Urothelium cell line (cell line): ENCODE measurements around the gene MYOCD.
A peak's percentile ranks its signal among the peaks of the same experiment; 100 is the strongest.
"Not testable (repeated sequence)": the region's sequence is repeated elsewhere in the genome, so short reads cannot be mapped to it uniquely, and the experiment has no call there.

Experiments
- DNase-seq: peaks from one replicate; pipeline ENCODE4 v3.0.0; 2011; ENCODE audit warnings: low spot score, mixed read lengths
- FAIRE-seq: peaks from 2 replicates; lab custom pipeline; 2011; peaks lifted over from hg19 to GRCh38; lab: Jason Lieb, UNC

The MYOCD gene

DNA sequence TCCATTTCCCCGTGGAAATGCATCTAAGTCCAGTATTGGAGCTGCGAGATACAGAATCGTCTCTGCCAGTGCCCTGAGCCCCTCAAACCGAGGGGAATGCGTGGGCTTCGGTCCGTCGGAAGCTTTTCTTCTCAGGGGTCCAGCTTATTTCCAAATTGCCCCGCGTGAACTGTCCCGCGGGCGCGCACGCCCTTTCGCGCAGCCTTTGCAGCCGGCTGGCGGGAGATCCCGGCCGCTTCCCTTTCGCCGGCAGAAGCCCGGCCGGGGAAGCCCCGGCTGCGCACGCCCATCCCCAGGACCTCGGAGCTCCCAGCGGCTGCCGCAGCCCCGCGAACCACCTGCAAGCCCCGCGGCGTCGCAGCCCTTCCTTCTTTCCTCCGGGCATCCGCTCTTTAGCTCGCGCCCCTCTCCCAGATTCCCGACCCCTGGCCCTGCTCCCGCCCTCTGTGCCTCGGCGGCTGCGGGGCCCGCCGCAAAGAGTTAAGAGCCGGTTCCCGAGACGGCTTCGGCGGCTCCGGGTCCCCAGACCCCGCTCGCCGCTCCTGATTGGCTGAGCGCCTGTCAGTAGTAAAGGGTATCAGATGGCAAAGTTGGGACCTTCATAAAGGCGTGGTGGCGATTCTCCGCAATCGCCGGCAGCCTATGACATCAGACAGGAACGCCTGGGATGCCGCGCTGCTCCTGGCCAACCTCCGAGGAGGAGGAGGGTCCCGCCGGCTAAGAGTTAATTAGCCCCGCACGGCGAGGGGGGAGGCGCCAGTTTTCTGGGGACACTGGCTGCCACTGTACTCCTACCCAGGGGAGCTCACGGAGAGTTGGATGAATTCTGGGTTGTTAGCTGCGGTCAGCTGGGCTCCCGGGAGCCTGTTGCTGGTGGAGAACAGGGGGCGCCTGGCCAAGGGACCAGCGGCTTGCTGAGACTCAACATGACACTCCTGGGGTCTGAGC is at the start of gene MYOCD:
TSS of gene MYOCD (plus strand) at position 628 of the 948 bp plus-strand sequence. CDS start at position 927, 299 bp downstream.
- DNase-seq, result peak; percentile 30
- FAIRE-seq, result no peak

- DNase-seq (no peak), FAIRE-seq (no peak)
Measured at GRCh38 chr17:12616161-12616560, 49.5 kb upstream of the MYOCD start.

GRCh38 chr17:12618557-12618956 is 47.1 kb upstream of the MYOCD start:
- DNase-seq (no peak), FAIRE-seq (no peak)

DNA sequence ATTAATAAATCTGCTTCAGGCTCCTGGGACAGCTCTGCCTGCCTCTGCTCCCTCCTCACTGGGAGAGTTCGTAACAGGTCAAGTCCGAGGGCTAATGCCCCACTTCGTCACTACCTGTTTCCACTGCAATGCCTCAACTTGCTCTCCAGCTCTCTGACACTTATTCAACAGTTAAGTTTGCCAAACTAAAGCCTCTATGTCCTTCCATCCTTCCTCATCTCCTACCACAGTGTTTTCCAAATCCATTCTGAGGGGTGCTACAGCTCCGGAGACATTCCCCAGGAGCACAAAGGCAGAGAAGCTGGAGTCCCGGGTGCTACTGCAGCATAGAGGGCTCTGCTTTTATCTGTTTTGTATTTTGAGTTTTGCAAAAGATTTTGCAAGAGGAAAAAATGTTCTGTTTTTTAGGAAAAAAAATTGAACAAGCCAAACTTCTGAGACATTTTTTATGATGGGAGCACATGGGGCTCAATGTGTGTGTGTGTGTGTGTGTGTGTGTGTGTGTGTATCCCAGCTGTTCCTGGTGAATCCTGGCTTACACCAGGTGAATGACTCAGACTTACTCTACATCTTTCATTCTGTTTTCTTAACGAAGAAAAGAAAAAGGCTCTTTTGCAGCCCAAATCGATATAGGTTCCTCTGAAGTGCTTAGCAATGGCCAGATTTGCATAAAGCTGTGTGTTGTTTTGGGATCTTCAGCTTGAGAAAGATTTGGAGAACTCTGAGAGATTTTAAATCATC is 46.1 kb upstream of the MYOCD start:
- no peak for FAIRE-seq

DNA sequence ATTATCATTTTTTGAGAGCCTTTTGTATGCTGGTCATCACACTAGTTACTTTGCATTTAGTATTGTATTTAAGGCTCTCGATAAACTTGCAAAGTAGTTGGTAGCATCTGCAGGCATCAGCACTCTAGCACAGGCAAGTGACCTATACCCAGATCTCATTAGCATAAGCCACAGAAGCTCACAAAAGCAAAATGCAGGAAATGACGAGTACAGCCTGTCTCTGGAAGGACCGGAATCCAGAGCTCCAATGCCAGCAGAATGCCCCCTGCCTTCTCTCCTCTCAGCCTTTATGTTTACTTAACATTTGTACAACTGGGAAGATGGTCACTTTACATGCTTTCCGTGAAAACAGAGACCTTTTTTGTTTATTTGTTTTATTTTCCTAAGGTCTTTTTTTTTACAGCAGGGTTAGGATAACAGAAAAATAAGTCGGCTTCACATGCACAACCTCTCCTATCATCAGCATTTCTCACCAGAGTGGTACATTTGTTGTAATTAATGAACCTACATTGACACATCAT is 45.4 kb upstream of the MYOCD start:
- FAIRE-seq, result no peak
- peak; percentile 10 for DNase-seq

More for the DNA sequence above, 46.1 kb upstream of the MYOCD start:
- DNase-seq, result peak; percentile 11

DNA sequence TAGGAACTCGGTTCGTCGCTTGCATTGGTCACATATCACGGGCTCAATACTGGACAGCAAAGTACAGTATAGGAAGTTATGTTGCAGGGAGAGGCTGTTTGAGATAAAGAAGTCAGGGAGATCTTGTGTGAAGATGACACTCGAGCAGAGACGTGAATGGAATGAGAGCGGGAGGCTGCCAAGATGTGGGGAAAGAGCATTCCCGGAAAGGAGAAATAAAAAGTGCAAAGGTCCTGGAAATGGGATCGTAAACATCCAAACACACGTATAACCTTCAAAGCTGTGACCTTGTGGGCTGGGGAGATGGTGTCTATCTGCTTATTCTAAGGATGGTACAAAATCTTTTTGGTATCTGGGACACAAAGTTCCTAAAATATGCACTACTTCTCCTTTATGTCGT is 43.0 kb upstream of the MYOCD start:
- FAIRE-seq, result no peak
- DNase-seq, result no peak

GRCh38 chr17:12623220-12623848 is 42.4 kb upstream of the MYOCD start:
- DNase-seq (no peak), FAIRE-seq (no peak)

GRCh38 chr17:12624211-12624610 is 41.5 kb upstream of the MYOCD start:
- FAIRE-seq, result no peak
- no peak for DNase-seq

GRCh38 chr17:12625092-12625491 is 40.6 kb upstream of the MYOCD start:
- FAIRE-seq, result no peak
- no peak for DNase-seq

DNA sequence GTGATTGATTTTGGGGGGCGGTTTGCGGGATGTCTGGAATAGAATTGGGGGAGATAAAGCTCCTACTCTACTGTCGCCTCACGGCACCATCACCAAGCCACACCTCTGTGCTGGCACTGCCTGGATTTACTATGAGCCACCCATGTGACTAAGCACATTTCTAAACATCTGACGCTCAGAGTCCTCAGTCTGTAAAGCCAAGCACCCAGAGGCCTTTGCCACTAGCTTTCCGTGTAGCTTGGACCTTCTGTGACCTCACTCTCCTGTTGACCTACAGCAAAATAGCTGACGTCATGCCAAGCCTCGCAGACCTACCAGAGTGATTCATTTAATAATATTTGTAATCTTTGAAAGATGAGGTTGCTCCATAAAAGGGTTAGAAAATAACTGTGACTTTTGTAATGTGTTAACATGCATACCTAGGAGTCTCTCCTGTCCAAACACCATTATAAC is 38.5 kb upstream of the MYOCD start:
- FAIRE-seq (no peak), DNase-seq (peak; percentile 51)

DNA sequence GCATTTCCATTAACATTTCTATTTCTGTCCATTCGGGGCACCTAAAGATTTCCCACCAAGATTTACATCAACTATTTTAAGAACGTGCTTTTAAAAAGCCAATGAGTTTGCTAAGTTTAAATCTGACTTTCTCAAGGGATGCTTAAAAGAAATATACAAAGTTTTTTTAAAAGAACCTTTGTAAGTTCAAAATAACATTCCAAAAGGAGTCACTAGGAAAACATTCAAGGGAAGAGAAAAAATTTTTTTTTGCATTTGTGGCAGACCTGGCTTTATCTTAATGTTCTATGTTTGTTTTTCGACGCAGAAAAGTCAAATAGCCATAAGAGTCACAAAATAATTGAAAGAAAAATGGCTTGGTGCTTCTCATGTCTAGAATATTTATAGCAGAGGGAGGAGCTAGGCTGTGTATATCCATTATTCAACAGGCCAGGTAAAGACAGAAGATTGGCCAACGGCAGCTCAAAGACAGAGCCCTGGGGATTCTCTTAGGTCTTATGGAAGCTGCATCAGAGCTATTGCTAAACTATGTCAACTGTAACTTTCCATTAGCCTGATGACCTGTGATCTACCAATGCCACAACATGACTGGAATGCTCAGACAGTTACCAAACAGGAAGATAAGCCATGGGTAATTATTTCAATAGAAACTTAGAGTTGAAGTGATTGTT is 37.8 kb upstream of the MYOCD start:
- DNase-seq (no peak), FAIRE-seq (no peak)

- DNase-seq (no peak), FAIRE-seq (no peak)
Measured at GRCh38 chr17:12631076-12631475, 34.6 kb upstream of the MYOCD start.

DNA sequence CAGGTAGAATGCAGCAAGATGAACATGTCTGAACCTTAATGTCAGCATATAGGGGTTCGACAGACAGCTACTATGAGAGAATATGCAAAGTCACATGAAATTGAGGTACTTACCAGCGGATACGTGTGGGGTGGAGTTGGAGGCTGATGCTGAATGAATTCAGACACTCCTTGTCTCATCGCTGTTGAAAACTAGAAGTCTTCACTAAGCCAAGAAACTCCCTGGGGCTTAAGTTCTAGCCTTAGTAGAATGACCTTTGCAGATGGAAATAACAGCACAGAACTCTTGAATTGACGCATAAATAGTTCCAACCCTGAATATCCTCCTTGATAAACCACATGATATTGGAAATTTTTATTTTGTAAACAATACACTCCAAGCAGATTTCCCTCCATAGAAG is 32.9 kb upstream of the MYOCD start:
- no peak for DNase-seq
- FAIRE-seq, result no peak

DNA sequence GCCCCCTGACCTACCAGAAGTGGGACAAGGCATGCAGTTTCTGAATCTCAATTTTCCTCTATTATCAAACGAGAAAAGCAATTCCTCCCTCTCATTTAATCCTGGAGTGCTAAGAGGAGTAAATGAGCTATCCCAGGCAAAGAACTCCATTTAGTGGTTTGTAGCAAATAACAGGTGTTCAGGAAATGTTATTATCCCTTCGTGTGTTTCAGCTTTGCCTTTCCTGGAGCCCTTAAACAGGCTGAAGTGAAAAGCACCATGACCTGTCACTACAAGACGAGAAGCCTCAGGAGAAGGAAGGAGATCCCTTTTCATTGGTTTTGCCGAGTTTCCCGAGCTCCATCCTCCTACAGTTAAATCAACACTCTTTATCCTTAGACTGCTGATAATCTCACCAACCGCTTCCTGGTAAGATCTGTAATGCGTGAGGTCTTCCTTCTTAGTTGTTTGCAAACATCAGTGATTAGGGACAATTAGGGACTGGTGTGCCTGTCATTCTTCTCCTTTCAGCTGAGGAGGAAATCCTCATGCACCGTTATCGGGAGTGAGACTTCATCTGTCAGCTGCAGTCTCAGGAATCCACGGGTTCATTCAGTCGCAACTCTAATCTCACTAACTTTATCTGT is 30.8 kb upstream of the MYOCD start:
- DNase-seq (no peak), FAIRE-seq (no peak)

GRCh38 chr17:12635996-12636395 is 29.7 kb upstream of the MYOCD start:
- DNase-seq, FAIRE-seq: not testable (repeated sequence)

- no peak for FAIRE-seq
- peak; percentile 62 for DNase-seq
Measured at GRCh38 chr17:12637015-12637414, 28.7 kb upstream of the MYOCD start.

DNA sequence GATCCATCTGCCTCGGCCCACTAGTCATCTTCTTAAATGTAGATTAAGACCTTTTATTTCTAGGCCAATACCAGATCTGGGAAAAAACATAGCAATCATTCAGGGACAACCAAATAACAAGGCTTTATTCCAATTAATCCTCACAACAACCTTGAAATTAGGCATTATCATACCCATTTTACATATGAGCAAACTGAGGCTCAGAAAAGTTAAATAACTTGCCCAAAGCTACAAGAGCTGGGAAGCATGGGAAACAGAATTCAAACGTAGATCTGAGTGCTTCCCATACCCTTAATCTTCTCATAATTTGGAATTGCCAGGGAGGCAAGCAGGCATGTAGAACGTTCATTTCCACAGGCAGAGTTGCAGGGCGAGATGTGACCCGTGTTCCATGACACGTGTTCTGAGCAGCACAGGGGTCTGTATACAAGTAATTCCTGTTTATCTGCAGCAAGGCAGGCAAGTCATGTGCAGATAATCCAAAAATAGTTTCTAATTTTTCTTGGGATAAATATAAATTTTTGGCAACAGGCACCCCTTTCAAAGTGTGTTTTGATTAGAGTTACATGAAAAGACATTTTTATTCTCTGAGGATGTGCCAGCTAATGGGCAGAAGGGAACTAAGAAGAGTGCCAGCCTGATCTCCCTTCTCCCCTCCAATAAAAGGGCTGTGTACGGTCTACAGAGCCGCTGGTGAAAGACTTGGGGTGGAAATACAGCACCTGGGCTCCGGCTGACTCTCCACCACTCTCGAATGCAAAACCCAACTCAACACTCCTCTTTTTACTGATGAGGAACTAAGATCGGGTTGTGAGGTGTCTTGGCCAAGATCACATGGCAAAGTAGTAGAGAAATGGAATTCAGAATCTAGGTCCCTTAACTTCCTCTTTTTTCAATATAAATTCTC is 27.7 kb upstream of the MYOCD start:
- FAIRE-seq, result no peak
- DNase-seq, result no peak

DNA sequence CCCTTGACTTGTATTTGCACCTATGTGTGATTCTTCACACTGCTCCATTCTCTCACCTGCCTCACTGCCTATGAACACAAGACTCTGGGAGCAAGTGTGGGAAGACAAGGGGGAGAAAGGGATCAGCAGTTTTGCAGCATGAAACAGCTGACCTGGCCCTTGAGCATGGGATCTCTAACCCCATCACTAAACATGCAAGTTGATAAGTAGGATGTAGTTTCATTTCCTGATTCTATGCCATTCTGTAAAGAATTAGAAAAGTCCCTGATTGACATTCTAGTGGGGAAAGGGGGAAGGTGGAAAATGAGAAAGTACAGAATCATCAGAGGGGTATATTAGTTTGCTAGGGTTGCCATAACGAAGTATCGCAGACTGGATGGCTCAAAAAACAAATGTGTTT is 25.3 kb upstream of the MYOCD start:
- FAIRE-seq (no peak), DNase-seq (no peak)

DNA sequence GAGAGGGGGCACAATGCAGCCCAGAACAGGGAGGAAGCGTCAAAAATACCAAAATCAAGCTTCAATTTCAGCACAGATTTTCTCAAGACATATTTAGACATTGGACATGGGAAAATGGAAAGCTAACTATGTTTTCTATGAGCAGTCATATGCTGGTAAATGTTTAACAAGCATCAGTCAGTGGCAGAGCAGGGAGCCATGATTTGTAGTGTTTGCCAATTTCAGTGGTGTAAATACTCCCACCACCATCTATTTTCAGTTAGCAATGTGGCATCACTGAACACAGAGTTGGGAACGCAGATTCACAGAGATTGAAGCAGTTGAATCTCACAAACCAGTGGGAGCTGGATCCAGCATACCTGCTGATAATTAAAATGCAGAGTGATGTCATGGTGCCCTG is 24.6 kb upstream of the MYOCD start:
- FAIRE-seq, result no peak
- DNase-seq, result no peak
